ENCODE data around the gene IFNL1. TPM values are rescaled to one million over a fixed set of nuclear protein-coding genes. Genes with fewer than 3 reads are reported as not detected.

IFNL1 gene
- total and polyA plus RNA-seq, 9 of the 15 experiments (the other 6 are each of a cell fraction or from before 2014, with no cell fraction given) = not detected

DNA sequence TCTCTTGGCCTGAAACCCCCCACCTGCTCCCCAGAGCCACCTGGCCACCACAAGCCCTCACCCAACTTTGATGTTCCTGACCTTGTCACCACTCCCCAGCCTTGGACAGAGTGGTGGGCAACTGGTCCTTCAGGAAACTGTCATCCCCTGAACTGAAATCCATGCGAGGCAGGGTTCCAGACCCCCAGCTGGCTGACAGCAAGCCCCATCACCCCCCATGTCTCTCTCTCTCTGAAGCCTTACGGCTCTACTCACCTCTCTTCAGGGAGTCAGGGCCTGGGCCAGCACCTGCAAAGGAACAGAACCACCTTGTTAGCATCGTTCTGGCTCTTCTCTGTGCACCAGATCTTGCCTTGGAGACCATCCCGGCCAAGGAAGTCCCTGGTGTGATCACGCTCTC is 21.9 kb downstream of the IFNL1 start:
- H3K9me3 ChIP-seq (replicated peaks; ENCODE audit: control insufficient read depth, insufficient read depth, low read depth, low read length) = no peaks in the 10 kb centered on the region
- in situ Hi-C loops (cut with MboI) (no loop called here), intact Hi-C loops (cut with micrococcal nuclease) (no loop called here)
- FAIRE-seq = no peak
- ATAC-seq = no peak
- CTCF ChIA-PET (ENCODE audit: low intra/inter-chr PET ratio) = no interaction called here
- no peak overlapping the region for H3K27ac ChIP-seq (ENCODE audit: extremely low read depth, low read depth, low read length)
- H3K9ac ChIP-seq (ENCODE audit: insufficient read depth in 1 of 2, low read depth in 2 of 2, low read length in 2 of 2) = peak overlapping the region in 1 of 2 experiments; percentile 37; a peak in 2 of 4 replicates
- no peaks in the 10 kb centered on the region for H3K9me1 ChIP-seq (ENCODE audit: control insufficient read depth, insufficient read depth, low read length)
- H3K4me3 ChIP-seq = no peak overlapping the region
- no peak overlapping the region for H2AFZ ChIP-seq (ENCODE audit: low read depth, low read length)
- no peak for TF ChIP-seq TCFL5 (CRISPR knock-in tag; conservative IDR thresholded peaks at IDR 0.05)
- TF ChIP-seq, protein P1, sequence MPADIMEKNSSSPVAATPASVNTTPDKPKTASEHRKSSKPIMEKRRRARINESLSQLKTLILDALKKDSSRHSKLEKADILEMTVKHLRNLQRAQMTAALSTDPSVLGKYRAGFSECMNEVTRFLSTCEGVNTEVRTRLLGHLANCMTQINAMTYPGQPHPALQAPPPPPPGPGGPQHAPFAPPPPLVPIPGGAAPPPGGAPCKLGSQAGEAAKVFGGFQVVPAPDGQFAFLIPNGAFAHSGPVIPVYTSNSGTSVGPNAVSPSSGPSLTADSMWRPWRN (IDR thresholded peaks at IDR 0.05; ENCODE audit: low read depth) = no peak
- TF ChIP-seq, protein P2, sequence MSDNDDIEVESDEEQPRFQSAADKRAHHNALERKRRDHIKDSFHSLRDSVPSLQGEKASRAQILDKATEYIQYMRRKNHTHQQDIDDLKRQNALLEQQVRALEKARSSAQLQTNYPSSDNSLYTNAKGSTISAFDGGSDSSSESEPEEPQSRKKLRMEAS (CRISPR knock-in tag; IDR thresholded peaks at IDR 0.05) = no peak
- TF ChIP-seq ZNF57 (CRISPR knock-in tag; IDR thresholded peaks at IDR 0.05) = no peak
- TF ChIP-seq STAT5A (IDR thresholded peaks at IDR 0.05; ENCODE audit: borderline replicate concordance, low read length) = no peak
- TF ChIP-seq ZBTB7A (IDR thresholded peaks at IDR 0.05; ENCODE audit: borderline replicate concordance, control insufficient read depth, low read depth, low read length) = no peak
- no peak for TF ChIP-seq MYC (IDR thresholded peaks at IDR 0.05; ENCODE audit: low read depth, low read length)
- TF ChIP-seq MYC (CRISPR knock-in tag; IDR thresholded peaks at IDR 0.05; ENCODE audit: borderline replicate concordance, low read depth) = no peak
- no peak for TF ChIP-seq CHD2 (IDR thresholded peaks at IDR 0.05; ENCODE audit: low read depth, low read length)
- no peak for TF ChIP-seq SAFB (IDR thresholded peaks at IDR 0.05; ENCODE audit: borderline replicate concordance, low read depth, low read length)
- no peak for TF ChIP-seq KLF10 (CRISPR knock-in tag; IDR thresholded peaks at IDR 0.05)
- no peak for TF ChIP-seq ZNF507 (tag; conservative IDR thresholded peaks at IDR 0.05)
- TF ChIP-seq SMARCC2 (IDR thresholded peaks at IDR 0.05; ENCODE audit: low read depth) = no peak
- no peak for TF ChIP-seq ZNF707 (CRISPR knock-in tag; conservative IDR thresholded peaks at IDR 0.05)
- no peak for TF ChIP-seq HMG20A (CRISPR knock-in tag; conservative IDR thresholded peaks at IDR 0.05)
- no peak for TF ChIP-seq CBX5 (IDR thresholded peaks at IDR 0.05; ENCODE audit: borderline replicate concordance, low read depth)
- TF ChIP-seq FIP1L1 (IDR thresholded peaks at IDR 0.05; ENCODE audit: low read depth, low read length, poor library complexity, severe bottlenecking) = no peak
- TF ChIP-seq, protein P3, sequence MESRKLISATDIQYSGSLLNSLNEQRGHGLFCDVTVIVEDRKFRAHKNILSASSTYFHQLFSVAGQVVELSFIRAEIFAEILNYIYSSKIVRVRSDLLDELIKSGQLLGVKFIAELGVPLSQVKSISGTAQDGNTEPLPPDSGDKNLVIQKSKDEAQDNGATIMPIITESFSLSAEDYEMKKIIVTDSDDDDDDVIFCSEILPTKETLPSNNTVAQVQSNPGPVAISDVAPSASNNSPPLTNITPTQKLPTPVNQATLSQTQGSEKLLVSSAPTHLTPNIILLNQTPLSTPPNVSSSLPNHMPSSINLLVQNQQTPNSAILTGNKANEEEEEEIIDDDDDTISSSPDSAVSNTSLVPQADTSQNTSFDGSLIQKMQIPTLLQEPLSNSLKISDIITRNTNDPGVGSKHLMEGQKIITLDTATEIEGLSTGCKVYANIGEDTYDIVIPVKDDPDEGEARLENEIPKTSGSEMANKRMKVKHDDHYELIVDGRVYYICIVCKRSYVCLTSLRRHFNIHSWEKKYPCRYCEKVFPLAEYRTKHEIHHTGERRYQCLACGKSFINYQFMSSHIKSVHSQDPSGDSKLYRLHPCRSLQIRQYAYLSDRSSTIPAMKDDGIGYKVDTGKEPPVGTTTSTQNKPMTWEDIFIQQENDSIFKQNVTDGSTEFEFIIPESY (CRISPR knock-in tag; IDR thresholded peaks at IDR 0.05) = no peak
- TF ChIP-seq, protein P4, sequence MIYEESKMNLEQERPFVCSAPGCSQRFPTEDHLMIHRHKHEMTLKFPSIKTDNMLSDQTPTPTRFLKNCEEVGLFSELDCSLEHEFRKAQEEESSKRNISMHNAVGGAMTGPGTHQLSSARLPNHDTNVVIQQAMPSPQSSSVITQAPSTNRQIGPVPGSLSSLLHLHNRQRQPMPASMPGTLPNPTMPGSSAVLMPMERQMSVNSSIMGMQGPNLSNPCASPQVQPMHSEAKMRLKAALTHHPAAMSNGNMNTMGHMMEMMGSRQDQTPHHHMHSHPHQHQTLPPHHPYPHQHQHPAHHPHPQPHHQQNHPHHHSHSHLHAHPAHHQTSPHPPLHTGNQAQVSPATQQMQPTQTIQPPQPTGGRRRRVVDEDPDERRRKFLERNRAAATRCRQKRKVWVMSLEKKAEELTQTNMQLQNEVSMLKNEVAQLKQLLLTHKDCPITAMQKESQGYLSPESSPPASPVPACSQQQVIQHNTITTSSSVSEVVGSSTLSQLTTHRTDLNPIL (CRISPR knock-in tag; IDR thresholded peaks at IDR 0.05) = no peak
- TF ChIP-seq, protein P5, sequence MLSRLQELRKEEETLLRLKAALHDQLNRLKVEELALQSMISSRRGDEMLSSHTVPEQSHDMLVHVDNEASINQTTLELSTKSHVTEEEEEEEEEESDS (CRISPR knock-in tag; IDR thresholded peaks at IDR 0.05) = no peak
- BruUV-seq (replicated peaks) = no TSS peak
- peaks cover 3 to 15% of the 10 kb centered on the region in 2 experiments; a peak in 4 of 5 replicates for H3K4me1 ChIP-seq (replicated peaks in 1 of 2; ENCODE audit: control insufficient read depth in 2 of 2, insufficient read depth in 2 of 2, low read length in 2 of 2)
- 88% methylated on average over 5 of the region's 5 CpGs for WGBS (ENCODE audit: insufficient coverage, low coverage, missing lambda C conversion rate)
- no peaks in the 10 kb centered on the region for H3K27me3 ChIP-seq (ENCODE audit: control insufficient read depth in 2 of 2, insufficient read depth in 2 of 2, low read length in 2 of 2)
- peaks cover 20% of the 10 kb centered on the region for H3K79me2 ChIP-seq (ENCODE audit: control insufficient read depth, insufficient read depth, low read length)
- no peaks in the 10 kb centered on the region for H4K20me1 ChIP-seq (replicated peaks; ENCODE audit: control insufficient read depth, insufficient read depth, low read length)
- DNase-seq (ENCODE audit: extremely low read depth in 1 of 4, low spot score in 3 of 4) = no peak
- POLR2A ChIA-PET = no interaction called here
- H3K36me3 ChIP-seq (ENCODE audit: control insufficient read depth, insufficient read depth, low read length) = peaks cover 45% of the 10 kb centered on the region; the same call in 2 of the 3 replicates
- no peak overlapping the region for H3K4me2 ChIP-seq (ENCODE audit: insufficient read depth, low read length)
